NCI-H1694 (cell line): ENCODE data around the gene LDHB.
"Not testable (repeated sequence)": the region's sequence is repeated elsewhere in the genome, so short reads cannot be mapped to it uniquely, and the experiment has no call there.

ENCODE experiments used
- DNase-seq: peaks from one replicate; lab custom pipeline; 2025; lab: John Stamatoyannopoulos, UW

LDHB gene

DNA sequence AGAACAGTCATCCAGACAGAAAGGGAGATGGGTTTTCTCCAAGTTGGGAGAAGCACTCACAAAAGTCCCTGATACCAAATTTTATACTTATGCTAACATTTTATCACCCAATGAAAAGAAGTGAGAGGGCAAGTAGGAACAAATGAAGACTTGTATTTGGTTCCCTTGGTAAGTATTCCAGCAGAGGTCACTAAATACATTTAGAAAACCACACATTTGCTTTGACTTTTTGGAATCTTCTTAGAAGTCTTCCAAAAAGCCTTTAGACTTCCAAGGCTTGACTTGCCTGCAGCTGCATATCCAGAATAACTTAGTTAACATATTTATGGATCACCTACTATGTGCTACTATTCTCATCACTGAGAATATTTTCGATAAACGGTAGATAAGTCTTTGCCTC lies 49.9 kb downstream of the LDHB start:
- DNase-seq: no peak

DNA sequence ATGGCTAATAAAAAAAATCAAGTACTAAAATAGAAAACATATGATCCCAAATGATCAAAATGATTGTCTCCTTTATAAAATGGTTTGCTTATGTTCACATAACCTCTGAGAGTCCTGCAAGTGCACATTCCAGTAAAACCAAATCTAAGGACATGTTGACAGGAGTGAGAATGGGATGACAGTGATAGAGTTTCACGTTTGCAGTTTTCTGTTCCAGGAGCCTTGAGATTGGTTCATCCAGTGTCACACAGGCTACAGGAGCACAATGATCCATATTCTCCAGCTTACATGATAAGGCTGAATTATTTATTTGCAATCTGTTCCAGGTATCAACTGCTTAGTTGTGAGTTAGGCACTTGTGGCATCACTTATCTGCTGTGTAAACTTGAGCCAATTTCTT lies 51.5 kb downstream of the LDHB start:
- DNase-seq: no peak

DNA sequence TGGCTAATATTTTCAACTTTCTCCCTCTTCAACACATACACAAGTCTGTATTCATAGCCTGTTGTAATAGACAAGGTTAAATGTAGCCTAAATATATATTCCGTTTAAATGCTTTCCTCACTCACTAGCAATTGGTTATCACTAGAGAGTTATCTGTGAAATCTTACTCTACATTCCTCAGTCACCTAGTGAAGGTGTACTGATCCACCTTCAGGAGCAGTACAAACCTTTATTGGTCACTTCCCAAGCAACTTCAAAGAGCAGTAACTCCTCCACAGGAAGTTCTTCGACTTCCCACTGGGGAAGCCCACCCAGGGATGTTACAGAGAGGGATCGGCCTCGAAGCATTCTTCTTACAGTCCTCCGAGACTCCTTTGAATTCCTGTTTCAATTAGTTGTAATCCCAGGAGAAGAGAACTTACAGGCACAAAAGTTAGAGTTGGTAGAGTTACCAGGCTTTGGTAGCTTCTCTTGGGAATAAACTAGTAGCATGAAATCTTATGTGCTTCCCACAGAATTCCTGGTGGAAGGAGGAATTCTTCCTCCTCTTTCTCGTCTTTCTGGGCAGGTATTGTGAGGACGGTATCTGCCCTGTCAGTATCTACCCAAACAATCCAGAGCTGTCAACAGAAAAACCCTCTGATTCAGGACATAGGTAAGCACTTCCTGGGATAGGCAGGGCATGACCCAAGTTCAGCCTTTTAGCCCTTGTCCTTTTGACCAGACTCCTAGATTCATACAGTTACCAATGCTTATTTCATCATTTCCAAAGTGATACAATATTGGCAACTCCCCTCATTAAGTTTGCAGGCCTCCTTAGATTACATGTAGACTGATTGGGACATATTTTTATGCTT lies 53.2 kb downstream of the LDHB start, which contains the start of gene GYS2:
Gene GYS2, minus strand, starts transcription at position 603 of the 857 bp plus-strand sequence. Its CDS starts 255 bp downstream, at position 348.
- DNase-seq: no peak

DNA sequence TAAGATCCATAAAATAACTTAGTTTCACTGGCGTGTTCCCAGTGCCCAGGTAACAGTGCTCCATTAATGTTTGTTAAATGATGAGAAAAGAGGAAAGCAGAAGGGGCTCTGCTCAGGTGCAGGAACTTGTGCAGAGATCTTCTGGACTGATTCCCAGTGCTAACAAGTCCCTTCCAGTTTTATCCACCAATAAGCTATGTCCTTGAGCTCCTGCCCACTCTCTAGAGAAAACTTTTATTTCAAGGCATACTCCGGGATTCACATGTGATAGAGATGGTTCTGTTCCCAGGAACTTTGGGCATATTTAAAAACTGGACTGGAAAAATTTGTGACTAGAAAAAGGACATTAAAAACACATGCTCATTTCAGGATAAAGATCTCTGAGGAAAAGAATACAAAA lies 54.9 kb downstream of the LDHB start:
- DNase-seq: no peak

DNA sequence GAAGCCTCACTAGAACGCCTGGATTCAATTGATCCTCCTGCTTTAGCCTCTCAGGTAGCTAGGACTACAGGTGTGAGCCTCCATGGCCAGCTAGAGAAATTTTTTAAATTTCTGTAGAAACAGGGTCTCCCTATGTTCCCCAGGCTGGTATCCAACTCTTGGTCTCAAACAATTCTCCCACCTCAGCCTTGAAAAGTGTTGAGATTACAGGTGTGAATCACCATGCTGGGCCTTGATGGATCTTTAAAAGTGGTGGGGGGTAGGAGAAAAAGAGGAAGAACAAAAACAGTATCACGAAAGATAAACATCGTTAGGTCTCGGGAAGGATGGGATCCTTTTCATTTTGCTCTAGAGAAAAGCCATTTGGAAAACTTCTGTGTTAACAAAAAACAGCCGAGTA lies 57.4 kb downstream of the LDHB start:
- no peak for DNase-seq

DNA sequence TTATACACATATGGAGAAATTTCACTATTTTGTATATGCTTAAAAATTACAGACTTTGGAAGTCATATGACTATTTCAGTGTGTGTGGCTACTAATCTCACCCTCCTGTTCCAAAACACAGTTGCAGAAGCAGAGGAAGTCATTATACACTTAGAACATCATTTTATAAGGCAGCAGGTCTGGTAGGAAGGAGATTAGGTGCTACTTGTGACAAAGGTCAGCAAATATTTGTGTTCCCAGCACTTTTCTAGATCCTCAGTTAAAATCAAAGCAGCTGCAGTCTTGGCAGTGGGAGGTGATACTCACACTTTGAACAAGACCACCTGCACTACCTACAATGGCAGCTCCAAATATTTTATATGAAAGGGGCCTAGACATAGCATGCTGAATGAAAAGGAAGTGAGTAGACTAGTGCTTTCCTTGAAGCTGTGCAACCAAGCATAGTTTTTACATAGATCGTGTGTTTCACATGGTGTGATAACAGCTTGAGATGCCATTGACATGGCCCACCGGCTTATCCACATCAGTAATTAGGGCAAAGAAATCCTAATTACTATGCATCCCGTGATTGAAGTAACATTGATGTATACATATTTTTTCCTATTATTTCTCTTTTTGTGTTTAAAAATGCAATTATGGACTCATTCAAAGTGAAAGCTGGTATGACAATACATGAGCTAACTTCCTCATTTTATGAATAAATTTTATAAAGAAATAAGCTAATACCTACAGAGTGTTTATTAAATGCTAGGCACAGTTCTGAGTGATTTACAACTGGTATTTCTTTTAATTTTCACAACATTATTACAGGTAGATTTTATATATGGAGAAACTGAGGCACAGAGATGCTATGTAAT lies 58.3 kb downstream of the LDHB start:
- no peak for DNase-seq

DNA sequence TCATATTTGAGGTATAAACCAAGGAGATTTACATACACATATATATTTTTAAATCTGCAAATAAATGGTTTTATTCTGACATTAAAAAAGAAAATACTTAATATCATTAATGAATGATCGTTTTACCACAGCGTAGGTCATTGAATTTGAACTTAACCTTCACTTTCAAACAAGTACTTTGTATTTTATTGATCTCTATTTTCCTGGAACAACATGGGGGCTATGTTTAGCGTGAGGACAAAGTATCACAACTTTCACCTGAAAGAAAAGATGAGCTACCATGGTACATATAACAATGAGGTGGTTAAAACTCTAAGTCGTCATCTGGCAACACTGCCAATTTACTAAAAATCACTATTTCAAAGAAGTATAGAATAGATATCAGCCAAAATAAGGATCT lies 59.0 kb downstream of the LDHB start:
- no peak for DNase-seq

DNA sequence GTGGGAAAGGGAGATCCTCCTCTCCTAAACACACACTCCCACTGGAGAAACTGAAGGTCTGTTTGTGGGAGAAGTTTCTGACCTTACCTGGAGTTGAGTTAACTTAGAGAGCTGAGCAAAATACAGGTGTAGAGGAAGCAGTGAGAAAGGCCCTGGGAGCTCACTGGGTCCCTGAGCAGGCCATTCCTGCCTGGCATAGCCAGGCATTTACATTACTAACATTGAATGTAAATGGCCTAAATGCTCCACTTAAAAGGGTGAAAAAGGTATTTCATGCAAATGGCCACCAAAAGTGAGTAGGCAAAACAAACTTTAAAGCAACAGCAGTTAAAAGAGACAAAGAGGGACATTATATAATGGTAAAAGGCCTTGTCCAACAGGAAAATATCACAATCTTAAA lies 62.3 kb downstream of the LDHB start:
- not testable (repeated sequence) for DNase-seq

DNA sequence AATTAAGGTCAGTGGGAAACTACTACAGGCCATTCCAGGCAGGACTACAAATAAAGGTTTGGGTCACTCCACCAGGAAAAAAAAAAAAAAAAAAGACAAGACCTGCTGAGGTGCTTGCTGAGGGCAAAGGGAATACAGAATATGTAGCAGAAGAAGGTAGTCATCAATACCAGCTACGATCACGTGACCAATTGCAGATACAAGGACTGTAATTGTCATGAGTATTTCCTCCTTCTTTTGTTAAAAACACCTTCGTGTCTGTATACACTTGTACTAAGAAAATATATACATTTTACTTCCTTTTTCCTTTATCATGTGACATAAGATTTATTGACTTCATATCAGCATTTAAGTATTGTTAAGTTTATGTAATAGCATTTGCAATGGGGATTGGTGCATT lies 72.2 kb downstream of the LDHB start:
- no peak for DNase-seq
